ENCODE measurements around the gene RANGAP1. TPM values are rescaled to one million over a fixed set of nuclear protein-coding genes. Genes with fewer than 3 reads are reported as not detected.

RANGAP1 gene
- total RNA-seq, 1 donor from 2014 or later, result 49.7 TPM

GRCh38 chr22:41308054-41308453 lies 22.1 kb upstream of the RANGAP1 start:
- H3K27ac Mint-ChIP-seq (ENCODE audit: unreplicated experiment), result peak overlapping the region; percentile 91
- no peak overlapping the region for H3K4me3 Mint-ChIP-seq (ENCODE audit: unreplicated experiment)
- no peak for DNase-seq (ENCODE audit: extremely low spot score, unreplicated experiment)
- H3K36me3 Mint-ChIP-seq (ENCODE audit: unreplicated experiment), result no peaks in the 10 kb centered on the region
- no peaks in the 10 kb centered on the region for H3K27me3 Mint-ChIP-seq (ENCODE audit: unreplicated experiment)
- TF ChIP-seq CTCF (IDR thresholded peaks at IDR 0.05), result no peak
- peaks cover 40% of the 10 kb centered on the region for H3K4me1 Mint-ChIP-seq (ENCODE audit: unreplicated experiment)
- no peaks in the 10 kb centered on the region for H3K9me3 Mint-ChIP-seq (ENCODE audit: unreplicated experiment)

DNA sequence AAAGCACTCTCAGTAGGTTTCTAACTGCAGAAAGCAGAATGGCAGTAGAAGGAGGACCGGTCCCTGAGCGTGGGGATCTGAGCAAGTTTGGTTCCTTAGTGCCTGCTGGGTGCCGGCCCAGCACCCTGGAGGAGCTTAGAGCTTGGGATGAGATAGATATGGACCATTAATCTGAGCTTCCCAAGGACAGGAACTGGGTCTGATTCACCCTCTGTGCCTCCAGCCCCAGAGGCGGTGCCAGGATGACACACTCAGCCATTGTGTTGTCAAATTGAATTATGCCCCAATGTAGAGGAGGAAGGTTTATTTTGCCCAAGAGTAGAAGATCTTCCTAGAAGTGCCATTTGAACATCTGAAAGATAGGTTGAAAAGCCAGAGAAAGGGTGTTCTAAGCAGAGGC lies 19.7 kb upstream of the RANGAP1 start:
- H3K9me3 Mint-ChIP-seq (ENCODE audit: unreplicated experiment), result no peaks in the 10 kb centered on the region
- no peaks in the 10 kb centered on the region for H3K36me3 Mint-ChIP-seq (ENCODE audit: unreplicated experiment)
- no peak for TF ChIP-seq CTCF (IDR thresholded peaks at IDR 0.05)
- peak overlapping the region; percentile 29 for H3K27ac Mint-ChIP-seq (ENCODE audit: unreplicated experiment)
- peaks cover 47% of the 10 kb centered on the region for H3K4me1 Mint-ChIP-seq (ENCODE audit: unreplicated experiment)
- H3K4me3 Mint-ChIP-seq (ENCODE audit: unreplicated experiment), result no peak overlapping the region
- no peak for DNase-seq (ENCODE audit: extremely low spot score, unreplicated experiment)
- no peaks in the 10 kb centered on the region for H3K27me3 Mint-ChIP-seq (ENCODE audit: unreplicated experiment)

GRCh38 chr22:41302811-41303210 lies 16.8 kb upstream of the RANGAP1 start:
- no peak for TF ChIP-seq CTCF (IDR thresholded peaks at IDR 0.05)
- H3K4me1 Mint-ChIP-seq (ENCODE audit: unreplicated experiment), result peaks cover 38% of the 10 kb centered on the region
- no peaks in the 10 kb centered on the region for H3K27me3 Mint-ChIP-seq (ENCODE audit: unreplicated experiment)
- no peaks in the 10 kb centered on the region for H3K9me3 Mint-ChIP-seq (ENCODE audit: unreplicated experiment)
- no peak for DNase-seq (ENCODE audit: extremely low spot score, unreplicated experiment)
- peak overlapping the region; percentile 94 for H3K27ac Mint-ChIP-seq (ENCODE audit: unreplicated experiment)
- H3K4me3 Mint-ChIP-seq (ENCODE audit: unreplicated experiment), result peak overlapping the region; percentile 82
- no peaks in the 10 kb centered on the region for H3K36me3 Mint-ChIP-seq (ENCODE audit: unreplicated experiment)

GRCh38 chr22:41302021-41302767 lies 16.2 kb upstream of the RANGAP1 start:
- Mint-ChIP-seq H3K27me3 (ENCODE audit: unreplicated experiment) (no peaks in the 10 kb centered on the region), H3K4me1 (ENCODE audit: unreplicated experiment) (peaks cover 32% of the 10 kb centered on the region), H3K36me3 (ENCODE audit: unreplicated experiment) (no peaks in the 10 kb centered on the region), H3K4me3 (ENCODE audit: unreplicated experiment) (peak overlapping the region; percentile 82), H3K9me3 (ENCODE audit: unreplicated experiment) (no peaks in the 10 kb centered on the region), H3K27ac (ENCODE audit: unreplicated experiment) (peak overlapping the region; percentile 94)
- no peak for TF ChIP-seq CTCF (IDR thresholded peaks at IDR 0.05)
- DNase-seq (ENCODE audit: extremely low spot score, unreplicated experiment), result no peak

- H3K27ac Mint-ChIP-seq (ENCODE audit: unreplicated experiment), result peak within 1 kb of the TSS; percentile 60
- DNase-seq (ENCODE audit: extremely low spot score, unreplicated experiment), result peak; percentile 94
Measured at GRCh38 chr22:41301085-41302020, 15.4 kb upstream of the RANGAP1 start, which contains the start of gene ZC3H7B. ZC3H7B (plus strand) TSS chr22:41301525; CDS start chr22:41320661, 19,136 bp downstream.

More at GRCh38 chr22:41301085-41302020, 15.4 kb upstream of the RANGAP1 start, which contains the start of gene ZC3H7B:
- no peaks in the 10 kb centered on the region for H3K36me3 Mint-ChIP-seq (ENCODE audit: unreplicated experiment)
- TF ChIP-seq CTCF (IDR thresholded peaks at IDR 0.05), result peak; percentile 65
- H3K9me3 Mint-ChIP-seq (ENCODE audit: unreplicated experiment), result no peaks in the 10 kb centered on the region
- H3K27me3 Mint-ChIP-seq (ENCODE audit: unreplicated experiment), result no peaks in the 10 kb centered on the region
- H3K4me1 Mint-ChIP-seq (ENCODE audit: unreplicated experiment), result peaks cover 27% of the 10 kb centered on the region
- peak within 1 kb of the TSS; percentile 82 for H3K4me3 Mint-ChIP-seq (ENCODE audit: unreplicated experiment)
